Fibroblast of skin of left biceps (primary cell): ENCODE results near the gene CHN1.
A peak's percentile ranks its signal among the peaks of the same experiment; 100 is the strongest.

Source experiments
- DNase-seq, 2 experiments: peaks; one replicate each; pipeline ENCODE4 v3.0.0-alpha.2; 2013; ENCODE audit warnings: low read depth in 2 of 2

CHN1 gene

GRCh38 chr2:175010848-175011254 lies 5.7 kb upstream of the CHN1 start:
- no peak for DNase-seq

GRCh38 chr2:175009917-175010621 lies 4.9 kb upstream of the CHN1 start:
- DNase-seq: no peak

- no peak for DNase-seq
These were observed 3.8 kb upstream of the CHN1 start for GRCh38 chr2:175008801-175009495.

- DNase-seq: no peak
These were observed 2.8 kb upstream of the CHN1 start for GRCh38 chr2:175008009-175008408.

GRCh38 chr2:175007510-175007909 lies 2.3 kb upstream of the CHN1 start:
- DNase-seq: no peak

- DNase-seq: no peak
These were observed 1.1 kb upstream of the CHN1 start for GRCh38 chr2:175006281-175006680.

- DNase-seq: no peak
These were observed 618 bp upstream of the CHN1 start for GRCh38 chr2:175005733-175006264.

GRCh38 chr2:175004730-175004979 lies 526 bp downstream of the CHN1 start:
- DNase-seq: no peak

- no peak for DNase-seq
These were observed 1.1 kb downstream of the CHN1 start for GRCh38 chr2:175003875-175004729.

- no peak for DNase-seq
These were observed 2.5 kb downstream of the CHN1 start for GRCh38 chr2:175002547-175003274.

- DNase-seq: no peak
These were observed 3.6 kb downstream of the CHN1 start for GRCh38 chr2:175001566-175001965.

- no peak for DNase-seq
These were observed 8.1 kb downstream of the CHN1 start for GRCh38 chr2:174997110-174997509.

GRCh38 chr2:174996622-174997021 lies 8.6 kb downstream of the CHN1 start:
- DNase-seq: no peak

GRCh38 chr2:174994381-174994780 lies 10.8 kb downstream of the CHN1 start:
- DNase-seq: no peak

GRCh38 chr2:174992886-174993285 lies 12.3 kb downstream of the CHN1 start:
- DNase-seq: no peak

GRCh38 chr2:174985614-174986013 lies 19.6 kb downstream of the CHN1 start:
- peak in 1 of 2 experiments; percentile 15 for DNase-seq

- DNase-seq: no peak
These were observed 20.6 kb downstream of the CHN1 start for GRCh38 chr2:174984561-174984960.

GRCh38 chr2:174981331-174981730 lies 23.9 kb downstream of the CHN1 start:
- DNase-seq: peak in 1 of 2 experiments; percentile 20

GRCh38 chr2:174979996-174980395 lies 25.2 kb downstream of the CHN1 start:
- DNase-seq: no peak

- no peak for DNase-seq
These were observed 27.8 kb downstream of the CHN1 start for GRCh38 chr2:174977364-174977763.

GRCh38 chr2:174974131-174974530 lies 31.1 kb downstream of the CHN1 start:
- DNase-seq: no peak

- DNase-seq: peak; percentile 61 to 62
These were observed 32.3 kb downstream of the CHN1 start for GRCh38 chr2:174972924-174973323.
